ENCODE data around the gene MORN1.

MORN1 gene

DNA sequence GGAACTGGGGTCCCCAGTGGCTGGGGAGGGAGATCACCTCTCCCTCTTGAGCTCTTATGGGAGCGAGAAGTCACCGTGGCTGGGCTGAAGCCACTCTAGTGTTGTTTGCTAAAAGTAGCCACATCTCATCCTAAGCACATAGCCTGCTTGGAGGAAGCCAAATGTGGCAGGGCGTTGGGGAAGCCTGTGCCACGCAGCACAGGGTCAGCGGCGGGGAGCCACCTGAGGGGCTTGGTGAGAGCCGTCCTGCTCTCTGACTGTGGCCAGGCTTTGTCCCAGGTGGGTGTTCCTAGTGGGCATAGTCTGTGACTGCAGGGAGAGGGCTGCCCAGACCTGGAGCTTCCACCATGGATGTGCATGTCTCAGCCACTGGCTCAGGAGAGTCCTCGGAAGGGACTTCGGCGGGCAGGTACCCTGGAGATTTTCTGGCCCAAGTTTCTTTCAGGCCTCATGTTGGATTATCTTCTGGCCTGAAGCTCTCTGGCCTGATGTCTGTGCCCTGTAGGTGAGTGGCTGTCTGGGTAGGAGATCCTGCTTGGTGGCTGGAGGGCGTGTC is 38.9 kb downstream of the MORN1 start:
- DNase-seq (ENCODE audit: insufficient read length), result no peak
- TF ChIP-seq TAF1 (IDR thresholded peaks at IDR 0.05; ENCODE audit: borderline replicate concordance, low read depth, low read length) (no peak), POLR2A (IDR thresholded peaks at IDR 0.05; ENCODE audit: low read depth, low read length) (no peak), POLR2AphosphoS5 (IDR thresholded peaks at IDR 0.05; ENCODE audit: low read depth, low read length) (no peak)
- FAIRE-seq, result no peak

- DNase-seq (ENCODE audit: insufficient read length) (no peak), FAIRE-seq (no peak)
- no peak for TF ChIP-seq POLR2A (IDR thresholded peaks at IDR 0.05; ENCODE audit: low read depth, low read length)
- TF ChIP-seq POLR2AphosphoS5 (IDR thresholded peaks at IDR 0.05; ENCODE audit: low read depth, low read length), result no peak
- TF ChIP-seq TAF1 (IDR thresholded peaks at IDR 0.05; ENCODE audit: borderline replicate concordance, low read depth, low read length), result no peak
Observed at GRCh38 chr1:2351723-2352122, 39.6 kb downstream of the MORN1 start.

DNA sequence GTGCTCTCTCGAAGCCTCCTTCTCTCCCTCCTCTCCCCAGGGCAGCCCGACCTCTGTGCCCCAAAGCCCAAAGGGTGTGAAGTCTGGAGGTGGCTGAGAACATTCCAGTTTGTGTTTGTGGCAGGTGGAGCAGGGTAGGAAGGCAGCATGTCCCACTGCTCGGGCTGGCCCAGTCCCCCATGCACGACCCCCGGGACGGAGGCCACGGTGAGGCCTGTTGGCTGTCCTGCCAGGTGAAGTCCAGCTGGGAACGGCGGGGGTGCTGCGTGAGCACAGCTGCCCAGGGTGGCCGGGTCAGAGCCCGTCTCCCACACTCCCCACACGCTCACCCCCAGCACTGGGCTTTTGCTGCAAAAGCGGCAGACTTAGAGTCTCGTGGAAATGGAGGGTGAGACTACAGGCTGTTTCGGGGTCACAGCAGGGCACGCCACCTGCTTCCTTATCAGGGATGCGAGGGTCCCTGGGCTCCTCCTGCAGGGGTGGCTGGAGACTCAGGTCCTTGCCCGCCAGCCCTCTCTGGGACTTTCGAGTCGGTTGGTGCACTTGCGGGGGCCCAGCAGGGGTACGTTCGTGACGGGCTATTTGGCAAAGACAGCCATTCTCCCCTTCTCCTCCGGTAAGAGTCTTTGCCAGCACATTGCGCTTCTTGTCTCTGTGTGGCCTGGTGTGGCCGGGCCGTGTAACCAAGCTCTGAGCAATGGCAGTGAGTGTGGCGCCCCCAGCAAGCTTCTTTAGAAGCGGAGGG is 40.3 kb downstream of the MORN1 start:
- no peak for TF ChIP-seq TAF1 (IDR thresholded peaks at IDR 0.05; ENCODE audit: borderline replicate concordance, low read depth, low read length)
- no peak for TF ChIP-seq POLR2A (IDR thresholded peaks at IDR 0.05; ENCODE audit: low read depth, low read length)
- TF ChIP-seq POLR2AphosphoS5 (IDR thresholded peaks at IDR 0.05; ENCODE audit: low read depth, low read length), result no peak
- no peak for FAIRE-seq
- no peak for DNase-seq (ENCODE audit: insufficient read length)

- DNase-seq (ENCODE audit: insufficient read length) (no peak), FAIRE-seq (no peak)
- TF ChIP-seq POLR2AphosphoS5 (IDR thresholded peaks at IDR 0.05; ENCODE audit: low read depth, low read length), result no peak
- TF ChIP-seq POLR2A (IDR thresholded peaks at IDR 0.05; ENCODE audit: low read depth, low read length), result no peak
- no peak for TF ChIP-seq TAF1 (IDR thresholded peaks at IDR 0.05; ENCODE audit: borderline replicate concordance, low read depth, low read length)
Observed at GRCh38 chr1:2350501-2350900, 40.9 kb downstream of the MORN1 start.

DNA sequence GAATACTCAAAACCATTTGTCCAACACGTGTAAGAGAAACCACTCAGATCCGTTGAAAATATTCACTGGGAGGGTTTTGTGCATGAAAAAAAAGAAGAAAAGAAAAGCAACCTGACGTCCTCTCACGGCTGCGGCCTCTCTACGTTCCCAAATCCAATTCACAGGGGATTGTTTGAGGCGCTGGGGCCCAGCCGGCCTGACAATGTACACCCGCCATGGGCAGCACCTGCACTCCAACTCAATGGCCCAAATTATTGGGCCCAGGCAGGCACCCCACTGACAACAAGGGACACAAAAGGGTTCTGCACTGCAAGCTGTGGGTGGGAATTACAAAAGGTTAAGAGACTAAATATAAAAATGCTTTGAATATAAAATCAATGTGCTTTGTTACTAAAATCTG is 41.5 kb downstream of the MORN1 start:
- DNase-seq (ENCODE audit: insufficient read length) (no peak), FAIRE-seq (no peak)
- TF ChIP-seq POLR2AphosphoS5 (IDR thresholded peaks at IDR 0.05; ENCODE audit: low read depth, low read length) (no peak), POLR2A (IDR thresholded peaks at IDR 0.05; ENCODE audit: low read depth, low read length) (no peak)

DNA sequence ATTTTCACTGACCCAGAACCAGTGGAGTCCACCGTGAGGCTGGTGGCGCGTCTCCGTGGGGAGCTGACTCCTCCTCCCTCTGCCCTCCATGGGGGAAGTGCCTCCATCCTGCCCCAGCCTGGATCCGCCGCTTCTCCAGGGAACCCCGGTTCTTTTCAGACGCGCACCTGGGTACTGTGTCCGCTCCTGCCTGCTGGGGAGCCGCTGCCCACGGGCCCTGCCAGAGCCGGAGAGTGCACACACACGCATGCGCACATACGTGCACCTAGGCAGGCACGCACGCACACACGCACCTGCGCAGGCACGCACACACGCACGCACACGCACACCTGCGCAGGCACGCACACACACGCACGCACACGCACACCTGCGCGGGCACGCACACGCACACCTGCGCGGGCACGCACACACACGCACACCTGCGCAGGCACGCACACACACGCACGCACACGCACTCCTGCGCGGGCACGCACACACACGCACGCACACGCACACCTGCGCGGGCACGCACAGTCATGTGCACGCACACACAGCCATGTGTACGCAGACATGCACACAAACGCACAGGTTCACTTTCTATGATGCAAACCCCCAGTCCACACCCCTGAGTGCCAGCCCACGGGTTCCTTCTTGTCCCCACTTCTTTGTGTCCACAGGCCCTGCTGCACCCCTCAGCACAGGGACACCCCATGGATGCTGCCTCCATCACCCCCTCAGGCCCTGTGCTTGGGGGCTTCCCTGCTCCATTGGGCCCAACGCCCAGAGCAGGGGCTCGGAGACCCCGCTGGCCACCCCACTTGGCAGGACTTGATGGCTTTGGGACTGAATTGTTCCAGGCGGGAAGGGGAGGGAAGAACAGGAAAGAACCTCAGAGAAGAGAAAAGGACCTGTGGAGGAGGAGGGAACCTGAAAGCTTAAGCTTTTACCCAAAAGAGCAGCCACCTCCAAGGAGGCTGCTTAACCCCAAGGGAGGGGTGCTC is 42.7 kb downstream of the MORN1 start:
- no peak for DNase-seq (ENCODE audit: insufficient read length)
- FAIRE-seq, result no peak
- TF ChIP-seq POLR2A (IDR thresholded peaks at IDR 0.05; ENCODE audit: low read depth, low read length) (no peak), TAF1 (IDR thresholded peaks at IDR 0.05; ENCODE audit: borderline replicate concordance, low read depth, low read length) (no peak), POLR2AphosphoS5 (IDR thresholded peaks at IDR 0.05; ENCODE audit: low read depth, low read length) (no peak)

- no peak for TF ChIP-seq POLR2AphosphoS5 (IDR thresholded peaks at IDR 0.05; ENCODE audit: low read depth, low read length)
- DNase-seq (ENCODE audit: insufficient read length) (no peak), FAIRE-seq (no peak)
Observed at GRCh38 chr1:2347896-2348295, 43.5 kb downstream of the MORN1 start.

GRCh38 chr1:2347409-2347785 is 44.0 kb downstream of the MORN1 start:
- FAIRE-seq (no peak), DNase-seq (ENCODE audit: insufficient read length) (no peak)
- TF ChIP-seq TAF1 (IDR thresholded peaks at IDR 0.05; ENCODE audit: borderline replicate concordance, low read depth, low read length), result no peak
- no peak for TF ChIP-seq POLR2A (IDR thresholded peaks at IDR 0.05; ENCODE audit: low read depth, low read length)
- TF ChIP-seq POLR2AphosphoS5 (IDR thresholded peaks at IDR 0.05; ENCODE audit: low read depth, low read length), result no peak

GRCh38 chr1:2346691-2347408 is 44.5 kb downstream of the MORN1 start:
- TF ChIP-seq POLR2A (IDR thresholded peaks at IDR 0.05; ENCODE audit: low read depth, low read length) (no peak), TAF1 (IDR thresholded peaks at IDR 0.05; ENCODE audit: borderline replicate concordance, low read depth, low read length) (no peak), POLR2AphosphoS5 (IDR thresholded peaks at IDR 0.05; ENCODE audit: low read depth, low read length) (no peak)
- DNase-seq (ENCODE audit: insufficient read length), result no peak
- no peak for FAIRE-seq

- DNase-seq (ENCODE audit: insufficient read length) (no peak), FAIRE-seq (no peak)
- TF ChIP-seq TAF1 (IDR thresholded peaks at IDR 0.05; ENCODE audit: borderline replicate concordance, low read depth, low read length) (no peak), POLR2A (IDR thresholded peaks at IDR 0.05; ENCODE audit: low read depth, low read length) (no peak), POLR2AphosphoS5 (IDR thresholded peaks at IDR 0.05; ENCODE audit: low read depth, low read length) (no peak)
Observed at GRCh38 chr1:2345297-2346075, 45.9 kb downstream of the MORN1 start.

Measured in GM12892 (cell line).